ENCODE measurements around the gene IL20RB. TPM values are rescaled to one million over a fixed set of nuclear protein-coding genes. Genes with fewer than 3 reads are reported as not detected.

The IL20RB gene
- polyA plus RNA-seq, 1 experiment, result 3.2 TPM

GRCh38 chr3:137008131-137008530 is 50.3 kb downstream of the IL20RB start:
- no peaks in the 10 kb centered on the region for H3K36me3 ChIP-seq (ENCODE audit: control insufficient read depth, insufficient read depth, low read length)
- POLR2A ChIA-PET, result no interaction called here
- CTCF ChIA-PET, result no interaction called here

GRCh38 chr3:137008976-137009375 is 51.2 kb downstream of the IL20RB start:
- TF ChIP-seq, protein P1, sequence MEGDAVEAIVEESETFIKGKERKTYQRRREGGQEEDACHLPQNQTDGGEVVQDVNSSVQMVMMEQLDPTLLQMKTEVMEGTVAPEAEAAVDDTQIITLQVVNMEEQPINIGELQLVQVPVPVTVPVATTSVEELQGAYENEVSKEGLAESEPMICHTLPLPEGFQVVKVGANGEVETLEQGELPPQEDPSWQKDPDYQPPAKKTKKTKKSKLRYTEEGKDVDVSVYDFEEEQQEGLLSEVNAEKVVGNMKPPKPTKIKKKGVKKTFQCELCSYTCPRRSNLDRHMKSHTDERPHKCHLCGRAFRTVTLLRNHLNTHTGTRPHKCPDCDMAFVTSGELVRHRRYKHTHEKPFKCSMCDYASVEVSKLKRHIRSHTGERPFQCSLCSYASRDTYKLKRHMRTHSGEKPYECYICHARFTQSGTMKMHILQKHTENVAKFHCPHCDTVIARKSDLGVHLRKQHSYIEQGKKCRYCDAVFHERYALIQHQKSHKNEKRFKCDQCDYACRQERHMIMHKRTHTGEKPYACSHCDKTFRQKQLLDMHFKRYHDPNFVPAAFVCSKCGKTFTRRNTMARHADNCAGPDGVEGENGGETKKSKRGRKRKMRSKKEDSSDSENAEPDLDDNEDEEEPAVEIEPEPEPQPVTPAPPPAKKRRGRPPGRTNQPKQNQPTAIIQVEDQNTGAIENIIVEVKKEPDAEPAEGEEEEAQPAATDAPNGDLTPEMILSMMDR (IDR thresholded peaks at IDR 0.05; ENCODE audit: insufficient read depth, low read depth, low read length), result no peak
- POLR2A ChIA-PET, result no interaction called here
- Histone ChIP-seq H3K27me3 (ENCODE audit: control insufficient read depth, insufficient read depth, low read length) (no peaks in the 10 kb centered on the region), H3K4me3 (ENCODE audit: low read depth, low read length) (no peak overlapping the region), H3K36me3 (ENCODE audit: control insufficient read depth, insufficient read depth, low read length) (no peaks in the 10 kb centered on the region)
- DNase-seq (ENCODE audit: low read depth), result no peak
- CTCF ChIA-PET, result interaction anchor here (0.8 kb wide), 1 partner anchor 256 kb away, joined by 4 read pairs; the partner anchor contains the start of gene STAG1

More at GRCh38 chr3:137008131-137008530, 50.3 kb downstream of the IL20RB start:
- Histone ChIP-seq H3K27me3 (ENCODE audit: control insufficient read depth, insufficient read depth, low read length) (no peaks in the 10 kb centered on the region), H3K4me3 (ENCODE audit: low read depth, low read length) (no peak overlapping the region)
- DNase-seq (ENCODE audit: low read depth), result no peak
- TF ChIP-seq, protein P1 (IDR thresholded peaks at IDR 0.05; ENCODE audit: insufficient read depth, low read depth, low read length), result no peak

DNA sequence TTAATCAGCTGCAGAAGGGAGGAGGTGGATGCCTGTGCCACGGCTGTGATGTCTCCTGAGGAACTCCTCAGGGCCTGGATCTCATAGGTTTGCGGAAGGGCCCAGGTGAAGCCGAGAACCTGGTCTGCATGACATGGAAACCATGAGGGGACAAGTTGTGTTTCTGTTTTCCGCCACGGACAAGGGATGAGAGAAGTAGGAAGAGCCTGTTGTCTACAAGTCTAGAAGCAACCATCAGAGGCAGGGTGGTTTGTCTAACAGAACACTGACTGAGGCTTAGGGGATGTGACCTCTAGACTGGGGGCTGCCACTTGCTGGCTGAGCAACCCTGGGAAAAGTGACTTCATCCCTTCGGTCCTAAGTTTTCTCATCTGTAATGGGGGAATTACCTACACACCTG is 52.4 kb downstream of the IL20RB start:
- DNase-seq (ENCODE audit: low read depth), result no peak
- Histone ChIP-seq H3K27me3 (ENCODE audit: control insufficient read depth, insufficient read depth, low read length) (no peaks in the 10 kb centered on the region), H3K36me3 (ENCODE audit: control insufficient read depth, insufficient read depth, low read length) (no peaks in the 10 kb centered on the region), H3K4me3 (ENCODE audit: low read depth, low read length) (no peak overlapping the region)
- TF ChIP-seq, protein P1 (IDR thresholded peaks at IDR 0.05; ENCODE audit: insufficient read depth, low read depth, low read length), result no peak
- POLR2A ChIA-PET, result no interaction called here
- CTCF ChIA-PET, result interaction anchor here (1.3 kb wide), 1 partner anchor 257 kb away, joined by 4 read pairs; no protein-coding TSS in a partner anchor

DNA sequence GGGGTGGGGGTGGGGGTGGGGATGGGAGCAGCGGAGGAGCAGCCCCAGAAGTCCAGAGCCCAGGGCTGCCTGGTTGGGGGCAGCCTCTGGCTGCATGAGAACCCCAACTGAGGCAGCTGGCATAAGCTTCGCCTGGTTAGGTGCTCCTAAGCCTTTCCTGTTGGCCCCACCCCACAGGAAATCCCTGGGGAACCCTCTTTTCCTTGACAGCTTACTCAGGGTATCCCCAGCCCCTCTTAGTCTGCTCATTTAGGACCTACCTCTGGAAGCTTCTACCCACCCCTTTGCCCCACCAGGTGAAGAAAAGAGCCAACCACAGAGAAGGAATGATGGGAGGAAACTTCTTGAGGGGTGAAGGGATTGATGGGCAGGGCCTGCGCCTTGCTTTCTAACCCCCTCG is 53.4 kb downstream of the IL20RB start:
- DNase-seq (ENCODE audit: low read depth), result no peak
- TF ChIP-seq, protein P1 (IDR thresholded peaks at IDR 0.05; ENCODE audit: insufficient read depth, low read depth, low read length), result no peak
- no peaks in the 10 kb centered on the region for H3K36me3 ChIP-seq (ENCODE audit: control insufficient read depth, insufficient read depth, low read length)
- ChIA-PET CTCF (interaction anchor here (0.6 to 1.3 kb wide), 2 partner anchors 49 to 258 kb away, joined by 3 to 4 read pairs; no protein-coding TSS in a partner anchor), POLR2A (no interaction called here)
- H3K4me3 ChIP-seq (ENCODE audit: low read depth, low read length), result no peak overlapping the region
- no peaks in the 10 kb centered on the region for H3K27me3 ChIP-seq (ENCODE audit: control insufficient read depth, insufficient read depth, low read length)

- no peak for DNase-seq (ENCODE audit: low read depth)
- no peaks in the 10 kb centered on the region for H3K27me3 ChIP-seq (ENCODE audit: control insufficient read depth, insufficient read depth, low read length)
- no peaks in the 10 kb centered on the region for H3K36me3 ChIP-seq (ENCODE audit: control insufficient read depth, insufficient read depth, low read length)
- H3K4me3 ChIP-seq (ENCODE audit: low read depth, low read length), result no peak overlapping the region
- ChIA-PET CTCF (interaction anchor here (0.7 to 1.2 kb wide), 6 partner anchors 52 to 260 kb away, joined by 3 to 5 read pairs (median 3); partner anchors contain the start of genes NCK1 and STAG1), POLR2A (interaction anchor here (0.5 kb wide), 1 partner anchor 374 kb away, joined by 4 read pairs; no protein-coding TSS in a partner anchor)
- TF ChIP-seq, protein P1 (IDR thresholded peaks at IDR 0.05; ENCODE audit: insufficient read depth, low read depth, low read length), result no peak
Measured at GRCh38 chr3:137012097-137012501, 54.3 kb downstream of the IL20RB start.
